RPMI7951 (cell line): ENCODE measurements around the gene HSD17B3. TPM values are rescaled to one million over a fixed set of nuclear protein-coding genes. Genes with fewer than 3 reads are reported as not detected.
A peak's percentile ranks its signal among the peaks of the same experiment; 100 is the strongest.
"Not testable (repeated sequence)": the region's sequence is repeated elsewhere in the genome, so short reads cannot be mapped to it uniquely, and the experiment has no call there.

Experiments used
- DNase-seq: peaks from one replicate; pipeline ENCODE4 v3.0.0-alpha.2; 2012; ENCODE audit warnings: low read depth
- total RNA-seq: library from RNA; depleted of rRNA; stranded (reverse); fragments of >200 nt; shearing (Covaris generic); gene quantifications from 2 replicates; pipeline ENCODE4 v1.2.3, GENCODE V29; 2014

HSD17B3 gene
- total RNA-seq, 1 experiment from 2014 or later, result not detected

GRCh38 chr9:96236337-96236736 lies 65.6 kb downstream of the HSD17B3 start:
- DNase-seq, result not testable (repeated sequence)

- DNase-seq, result peak; percentile 57
Observed at GRCh38 chr9:96232539-96233241, 69.3 kb downstream of the HSD17B3 start.

- no peak for DNase-seq
Observed at GRCh38 chr9:96232164-96232538, 69.8 kb downstream of the HSD17B3 start.

GRCh38 chr9:96230002-96230401 lies 72.0 kb downstream of the HSD17B3 start:
- DNase-seq, result no peak

- no peak for DNase-seq
Observed at GRCh38 chr9:96222132-96222531, 79.8 kb downstream of the HSD17B3 start.

- no peak for DNase-seq
Observed at GRCh38 chr9:96219900-96220257, 82.1 kb downstream of the HSD17B3 start.

- DNase-seq, result peak; percentile 78
Observed at GRCh38 chr9:96219026-96219899, 82.7 kb downstream of the HSD17B3 start.

- DNase-seq, result peak; percentile 57
Observed at GRCh38 chr9:96217754-96218693, 84.0 kb downstream of the HSD17B3 start.

- no peak for DNase-seq
Observed at GRCh38 chr9:96217294-96217707, 84.7 kb downstream of the HSD17B3 start.

GRCh38 chr9:96216583-96216982 lies 85.4 kb downstream of the HSD17B3 start:
- no peak for DNase-seq

GRCh38 chr9:96215841-96216240 lies 86.1 kb downstream of the HSD17B3 start:
- DNase-seq, result no peak

GRCh38 chr9:96214635-96215034 lies 87.3 kb downstream of the HSD17B3 start:
- no peak for DNase-seq

- no peak for DNase-seq
Observed at GRCh38 chr9:96209407-96210271, 92.3 kb downstream of the HSD17B3 start.

- DNase-seq, result no peak
Observed at GRCh38 chr9:96206156-96206751, 95.7 kb downstream of the HSD17B3 start.

- DNase-seq, result no peak
Observed at GRCh38 chr9:96204853-96205252, 97.1 kb downstream of the HSD17B3 start.

- peak; percentile 9 for DNase-seq
Observed at GRCh38 chr9:96203867-96204501, 98.0 kb downstream of the HSD17B3 start.

- DNase-seq, result no peak
Observed at GRCh38 chr9:96202971-96203780, 98.8 kb downstream of the HSD17B3 start.

GRCh38 chr9:96201140-96201539 lies 100.8 kb downstream of the HSD17B3 start:
- no peak for DNase-seq

GRCh38 chr9:96199006-96199405 lies 103.0 kb downstream of the HSD17B3 start:
- DNase-seq, result no peak
